ENCODE measurements around the gene STRBP.

The STRBP gene

GRCh38 chr9:123072407-123072995, 195.9 kb downstream of the STRBP start:
- Histone ChIP-seq H3K27me3 (ENCODE audit: insufficient read depth, poor library complexity, severe bottlenecking) (no peaks in the 10 kb centered on the region), H3K4me3 (replicated peaks; ENCODE audit: insufficient read depth, low read length) (no peak overlapping the region)
- DNase-seq (ENCODE audit: low read depth in 1 of 2, low spot score in 1 of 2) = no peak

More at GRCh38 chr9:123072407-123072995, 195.9 kb downstream of the STRBP start:
- H3K27ac ChIP-seq (replicated peaks) = no peak overlapping the region
- TF ChIP-seq CTCF (IDR thresholded peaks at IDR 0.05; ENCODE audit: insufficient read depth, low read length) = no peak
- TF ChIP-seq REST (IDR thresholded peaks at IDR 0.05; ENCODE audit: insufficient replicate concordance, low read depth) = no peak
- no peak for TF ChIP-seq GABPA (IDR thresholded peaks at IDR 0.05; ENCODE audit: low read depth)
- no peak for TF ChIP-seq SPI1 (IDR thresholded peaks at IDR 0.05; ENCODE audit: borderline replicate concordance, low read depth)
- TF ChIP-seq POLR2AphosphoS5 (IDR thresholded peaks at IDR 0.05; ENCODE audit: low read depth) = no peak

Data from HL-60 (cell line).